Right cardiac atrium (tissue), 5 donors: Measurements from ENCODE around the gene SPATA13. TPM values are rescaled to one million over a fixed set of nuclear protein-coding genes. Genes with fewer than 3 reads are reported as not detected.
A peak's percentile ranks its signal among the peaks of the same experiment; 100 is the strongest.
"Not testable (repeated sequence)": the region's sequence is repeated elsewhere in the genome, so short reads cannot be mapped to it uniquely, and the experiment has no call there.

ENCODE experiments used
- ATAC-seq, 2 donors: fragments of 200-7000 bp; cut with Tn5 transposase; one replicate each; pipeline versions ENCODE4 v1.8.0 to v1.9.1; 2020; ENCODE audit warnings: moderate library complexity in 2 of 2, mild to moderate bottlenecking in 1 of 2
- DNase-seq, 3 donors: peaks; one replicate each; pipeline ENCODE4 v3.0.0-alpha.2; 2020
- H3K27ac ChIP-seq: one replicate; pipeline ENCODE4 v1.5.1; 2013; ENCODE audit warnings: mild to moderate bottlenecking, low read length, control low read depth, moderate library complexity
- H3K27me3 ChIP-seq: one replicate; pipeline ENCODE4 v1.6.1; 2013; ENCODE audit not compliant: control insufficient read depth, insufficient read depth
- H3K4me1 ChIP-seq: one replicate; pipeline ENCODE4 v1.6.1; 2013; ENCODE audit warnings: low read length; ENCODE audit not compliant: control insufficient read depth, insufficient read depth
- H3K4me3 ChIP-seq: one replicate; pipeline ENCODE4 v1.5.1; 2013; ENCODE audit warnings: low read length, control low read depth
- H3K9me3 ChIP-seq: one replicate; pipeline ENCODE4 v1.6.1; 2013; ENCODE audit warnings: low read length; ENCODE audit not compliant: control insufficient read depth
- WGBS: extraction: QIAGEN DNeasy Blood & Tissue Kit; methylation state at CpG from one replicate; pipeline ENCODE4 v1.1.7; 2013; 5-methylcytosine and 5-hydroxymethylcytosine counted together
- intact Hi-C, 4 donors: fragments of 100-400 bp; cut with DNase I; formaldehyde crosslinking; loops; one replicate each; pipeline versions ENCODE4 v1.11.0 to v1.14.0; 2022 to 2023
- microRNA-seq, 2 donors: library from miRNA; unstranded; fragments of <30 nt; microRNA quantifications; one replicate each; pipeline ENCODE4 v1.2.0, GENCODE V29; 2020 to 2021
- polyA plus RNA-seq: library from polyadenylated mRNA; stranded (reverse); fragments of 200-250 nt; gene quantifications from one replicate; pipeline ENCODE4 v1.2.3, GENCODE V29; 2013
- total RNA-seq, 4 donors: library from RNA; stranded (reverse); fragmentation: NEBNext Ultra II Directional; extraction: Animal tissue kit (Norgen Biotek cat#: 25700); gene quantifications; one replicate each; pipeline ENCODE4 v1.2.1, GENCODE V29; 2021
- donor health status: healthy with polysubstance abuse.
- donor health status: DM: no; HTN: yes; CAD: no.
- donor health status: DM: no; HTN: no; CAD: no.
- donor health status: DM: no; HTN: yes; CAD: no; lungs with severe emphysema.
- donor health status: DM: yes; HTN: yes; CAD: no.

Gene SPATA13
- total and polyA plus RNA-seq, 5 donors: 8.7 to 10.6 (median 9.1) TPM

DNA sequence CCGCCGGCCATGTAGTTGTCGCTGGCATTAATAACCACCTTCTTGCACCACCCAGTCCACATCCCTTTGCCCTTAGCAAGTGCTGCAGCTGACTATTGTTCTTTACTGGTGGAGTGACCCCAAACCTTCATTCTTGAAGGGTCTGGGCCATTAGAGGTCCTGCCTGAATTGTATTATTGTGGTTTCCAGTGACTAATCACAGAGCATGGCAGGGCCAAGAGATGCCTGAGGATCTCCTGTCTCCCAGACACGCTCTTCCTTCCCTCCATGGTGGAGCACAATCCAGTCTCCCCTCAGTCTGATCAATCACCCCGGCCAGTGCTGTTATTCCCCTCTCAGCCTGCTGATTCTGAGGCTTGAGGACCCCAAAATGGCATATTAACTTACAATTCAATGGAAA, 187.9 kb downstream of the SPATA13 start:
- H3K27me3 ChIP-seq: no peaks in the 10 kb centered on the region

DNA sequence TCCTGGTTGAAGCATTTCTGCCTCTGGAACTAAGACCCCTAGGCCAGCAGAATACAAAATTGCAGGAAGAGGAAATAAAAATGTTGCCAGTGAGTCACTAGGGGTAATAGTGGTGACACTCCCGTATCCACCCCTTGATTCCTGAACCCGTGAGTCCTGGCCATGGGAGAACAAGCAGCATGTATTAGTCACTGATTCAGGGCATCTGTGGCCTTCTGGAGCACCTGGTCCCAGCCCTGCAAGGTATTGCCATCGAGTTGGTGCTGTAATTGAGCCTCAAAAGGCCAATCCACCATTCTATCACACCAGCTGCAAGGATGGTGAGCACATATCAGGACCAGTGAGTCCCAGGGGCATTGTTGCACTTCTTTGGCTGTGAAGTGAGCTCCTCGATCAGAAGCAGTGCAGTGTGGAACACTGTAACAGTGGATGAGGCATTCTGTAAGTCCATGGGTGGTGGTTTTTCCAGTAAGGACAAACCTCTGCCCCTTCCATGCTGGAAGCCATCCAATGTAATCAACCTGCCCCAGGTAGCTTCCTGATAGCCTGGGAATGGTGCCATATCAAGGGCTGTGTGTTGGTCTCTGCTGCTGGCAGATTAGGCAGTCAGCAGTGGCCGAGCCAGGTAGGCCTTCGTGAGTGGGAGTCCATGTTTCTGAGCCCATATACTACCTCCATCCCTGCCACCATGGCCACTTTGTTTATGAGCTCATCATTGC, 188.4 kb downstream of the SPATA13 start:
- H3K27ac ChIP-seq: no peak overlapping the region
- ATAC-seq (no peak), DNase-seq (no peak)
- 74% methylated on average over 6 of the region's 6 CpGs for WGBS
- no peaks in the 10 kb centered on the region for H3K9me3 ChIP-seq
- no peaks in the 10 kb centered on the region for H3K27me3 ChIP-seq
- no peak overlapping the region for H3K4me3 ChIP-seq
- intact Hi-C loops: no loop called here
- no peaks in the 10 kb centered on the region for H3K4me1 ChIP-seq

More for the DNA sequence above, 187.9 kb downstream of the SPATA13 start:
- Histone ChIP-seq H3K9me3 (no peaks in the 10 kb centered on the region), H3K4me3 (no peak overlapping the region), H3K27ac (no peak overlapping the region), H3K4me1 (no peaks in the 10 kb centered on the region)
- 85% methylated on average over 5 of the region's 5 CpGs for WGBS
- no peak for DNase-seq
- intact Hi-C loops: no loop called here
- ATAC-seq: no peak

DNA sequence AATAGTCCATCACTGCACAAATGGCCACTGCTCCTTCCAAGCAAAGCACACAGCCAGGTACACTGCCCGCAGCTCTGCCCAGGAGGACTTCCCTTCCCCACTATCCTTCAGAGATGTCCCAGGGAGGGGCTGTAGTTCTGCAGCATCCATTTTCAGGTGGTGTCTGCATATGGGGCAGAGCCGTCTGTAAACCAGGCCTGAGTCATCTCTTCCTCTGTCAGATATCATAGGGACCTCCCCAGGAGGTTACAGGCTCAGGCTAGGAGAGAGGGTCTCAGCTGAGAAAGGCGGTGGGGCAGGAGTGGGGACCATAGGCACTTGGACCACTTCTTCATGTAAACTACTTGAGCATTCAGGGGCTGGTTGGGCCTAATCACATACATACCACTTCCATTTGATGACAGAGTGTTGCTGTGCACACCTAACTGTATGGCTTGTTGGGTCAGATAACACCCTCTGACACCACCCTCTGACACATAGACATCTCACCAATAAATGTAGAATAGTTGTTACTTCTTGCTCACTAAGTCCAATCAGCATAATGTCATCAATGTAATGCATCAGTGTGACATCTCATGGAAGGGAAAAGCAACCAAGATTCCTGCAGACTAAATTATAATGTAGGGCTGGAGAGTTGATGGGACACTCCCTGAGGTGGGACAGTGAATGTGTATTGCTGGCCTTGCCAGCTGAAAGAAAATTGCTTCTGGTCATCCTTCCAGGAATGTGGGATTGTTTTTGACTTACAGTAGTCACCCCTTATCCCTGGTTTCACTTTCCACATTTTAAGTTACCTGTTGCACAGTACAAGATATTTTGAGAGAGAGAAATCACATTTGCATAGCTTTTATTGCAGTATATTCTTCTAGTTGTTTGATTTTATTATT, 189.5 kb downstream of the SPATA13 start:
- H3K4me1 ChIP-seq, intact Hi-C loops, DNase-seq, H3K4me3 ChIP-seq, H3K9me3 ChIP-seq, H3K27ac ChIP-seq, H3K27me3 ChIP-seq: not testable (repeated sequence)
- WGBS: 90% methylated on average over 3 of the region's 3 CpGs
- peak in 1 of 2 donors; percentile 29 for ATAC-seq

DNA sequence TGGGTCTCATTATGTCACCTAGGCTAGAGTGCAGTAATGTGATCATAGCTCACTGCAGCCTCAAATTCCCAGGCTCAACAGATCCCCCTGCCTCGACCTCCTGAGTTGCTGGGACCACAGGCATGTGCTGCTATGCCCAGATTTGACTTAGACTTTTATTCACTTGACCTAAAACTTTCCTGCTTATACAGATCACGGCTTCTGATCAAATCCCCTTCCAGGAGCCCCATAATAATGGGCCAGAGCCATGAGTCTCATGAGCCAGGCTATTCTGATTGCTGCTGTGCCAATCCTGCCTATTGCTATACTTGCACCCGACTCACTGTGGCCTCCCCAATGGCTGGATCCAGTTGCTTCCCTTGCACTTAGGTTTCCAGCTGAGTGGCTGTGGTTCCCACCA, 190.9 kb downstream of the SPATA13 start:
- intact Hi-C loops: no loop called here
- H3K27ac ChIP-seq: no peak overlapping the region
- no peak for ATAC-seq

DNA sequence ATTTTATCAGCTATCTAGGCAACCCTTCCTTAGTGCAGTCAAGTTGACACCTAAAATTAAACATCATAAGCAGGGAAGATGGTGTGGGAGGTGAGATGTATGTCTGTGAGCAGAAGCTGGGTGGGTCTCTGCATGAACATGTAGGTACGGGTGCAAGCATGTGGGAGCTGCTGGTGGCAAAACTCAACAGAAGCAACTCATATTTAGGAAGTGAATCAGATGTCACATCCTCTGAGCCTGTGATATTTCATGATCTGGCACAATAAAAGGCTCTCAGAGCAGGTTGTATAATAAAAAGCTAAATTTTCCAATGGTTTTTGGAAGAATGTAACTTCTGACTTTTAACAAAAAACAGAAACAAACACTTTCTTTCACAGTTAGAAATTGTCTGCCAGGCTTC, 193.2 kb downstream of the SPATA13 start:
- ATAC-seq (no peak), DNase-seq (no peak)
- Histone ChIP-seq H3K27me3 (no peaks in the 10 kb centered on the region), H3K4me1 (no peaks in the 10 kb centered on the region), H3K9me3 (no peaks in the 10 kb centered on the region), H3K4me3 (no peak overlapping the region), H3K27ac (no peak overlapping the region)
- WGBS: 38% methylated on average over 1 of the region's 1 CpG
- intact Hi-C loops: no loop called here

More for the DNA sequence above, 190.9 kb downstream of the SPATA13 start:
- DNase-seq: no peak
- WGBS: 78% methylated on average over 3 of the region's 3 CpGs
- no peaks in the 10 kb centered on the region for H3K27me3 ChIP-seq
- no peaks in the 10 kb centered on the region for H3K9me3 ChIP-seq
- H3K4me1 ChIP-seq: no peaks in the 10 kb centered on the region
- no peak overlapping the region for H3K4me3 ChIP-seq

DNA sequence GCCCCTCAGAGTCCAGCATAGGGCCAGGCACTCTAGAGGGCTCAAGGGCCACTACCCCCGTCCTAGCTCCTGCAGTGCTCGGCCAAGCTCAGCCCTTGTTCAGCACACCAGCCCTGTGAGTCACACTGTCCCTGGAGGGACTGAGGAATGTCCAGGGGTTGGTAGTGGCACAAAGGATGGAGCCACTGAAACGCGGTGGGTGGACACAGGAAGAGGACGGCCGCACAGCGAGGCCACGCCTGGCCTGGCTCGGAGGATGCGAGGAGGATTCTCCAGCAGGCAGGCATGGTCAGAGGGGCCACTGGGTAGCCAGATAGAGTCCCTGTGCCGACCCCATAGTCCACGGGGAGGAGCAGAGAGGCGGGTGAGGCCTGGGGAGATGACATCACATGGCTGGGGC, 194.6 kb downstream of the SPATA13 start:
- no peak for DNase-seq
- intact Hi-C loops: no loop called here
- no peaks in the 10 kb centered on the region for H3K4me1 ChIP-seq
- 85% methylated on average over 13 of the region's 13 CpGs for WGBS
- no peak overlapping the region for H3K4me3 ChIP-seq
- ATAC-seq: no peak
- H3K9me3 ChIP-seq: no peaks in the 10 kb centered on the region
- no peaks in the 10 kb centered on the region for H3K27me3 ChIP-seq
- no peak overlapping the region for H3K27ac ChIP-seq

DNA sequence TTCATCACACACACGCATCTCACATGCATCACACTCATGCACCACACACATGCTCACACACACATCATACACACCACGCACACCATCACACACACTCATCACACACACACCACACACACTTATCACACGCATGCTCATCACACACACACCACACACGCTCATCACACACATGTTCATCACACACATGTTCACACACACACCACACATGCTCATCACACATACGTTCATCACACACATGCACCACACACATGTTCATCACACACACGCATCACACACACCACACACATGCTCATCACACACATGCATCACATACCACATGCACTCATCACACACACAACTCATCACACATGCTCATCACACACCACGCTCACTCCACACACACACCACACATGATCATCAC, 195.8 kb downstream of the SPATA13 start:
- Histone ChIP-seq H3K9me3 (no peaks in the 10 kb centered on the region), H3K4me1 (no peaks in the 10 kb centered on the region), H3K4me3 (no peak overlapping the region), H3K27me3 (no peaks in the 10 kb centered on the region), H3K27ac (no peak overlapping the region)
- no peak for DNase-seq
- intact Hi-C loops: no loop called here
- ATAC-seq: no peak
- 91% methylated on average over 7 of the region's 7 CpGs for WGBS

Small RNA genes lying within 50 kb of the gene (microRNA-seq; reads per million reads assigned to microRNA genes)
- 1.7 to 2.1 reads per million in 2 donors for gene MIR2276

Other genes with a start within 250 kb of the SPATA13 start
- gene C1QTNF9, start 148.9 kb downstream of the SPATA13 start, total RNA-seq: 1 to 10 TPM in 1 of 4 donors, under 1 TPM in 3; 0.12 to 1.1 (median 0.49) TPM
- gene C1QTNF9, start 148.9 kb downstream of the SPATA13 start, polyA plus RNA-seq: 1.8 TPM